Duodenal mucosa (tissue), 2 donors: ENCODE results near the gene UGT1A5.
"Not testable (repeated sequence)": the region's sequence is repeated elsewhere in the genome, so short reads cannot be mapped to it uniquely, and the experiment has no call there.

Source experiments
- H3K27ac ChIP-seq: one replicate; pipeline ENCODE4 v1.7.0; 2013; ENCODE audit warnings: low read depth, low read length
- H3K27me3 ChIP-seq, 2 donors: one replicate each; pipeline ENCODE4 v1.7.0; 2013; ENCODE audit warnings: low read length in 2 of 2, control low read depth in 1 of 2; ENCODE audit not compliant: insufficient read depth in 2 of 2, control insufficient read depth in 1 of 2
- H3K36me3 ChIP-seq, 2 donors: one replicate each; pipeline ENCODE4 v1.7.0; 2013; ENCODE audit warnings: low read length in 2 of 2, control low read depth in 1 of 2; ENCODE audit not compliant: insufficient read depth in 2 of 2, control insufficient read depth in 1 of 2
- H3K4me1 ChIP-seq, 2 donors: one replicate each; pipeline ENCODE4 v1.7.0; 2013; ENCODE audit warnings: low read length in 2 of 2, control low read depth in 1 of 2; ENCODE audit not compliant: insufficient read depth in 2 of 2, control insufficient read depth in 1 of 2
- H3K4me3 ChIP-seq, 2 donors: one replicate each; pipeline ENCODE4 v1.7.0; 2013; ENCODE audit warnings: low read length in 2 of 2, low read depth in 1 of 2
- H3K9ac ChIP-seq, 2 donors: one replicate each; pipeline ENCODE4 v1.7.0; 2013; ENCODE audit warnings: low read length in 2 of 2, low read depth in 1 of 2
- H3K9me3 ChIP-seq, 2 donors: one replicate each; pipeline ENCODE4 v1.7.0; 2013; ENCODE audit warnings: low read length in 2 of 2, control low read depth in 1 of 2; ENCODE audit not compliant: control insufficient read depth in 1 of 2

Gene UGT1A5

GRCh38 chr2:233693963-233694362 is 18.7 kb upstream of the UGT1A5 start:
- Histone ChIP-seq H3K9ac (no peak overlapping the region), H3K36me3 (no peaks in the 10 kb centered on the region), H3K27me3 (no peaks in the 10 kb centered on the region), H3K9me3 (no peaks in the 10 kb centered on the region), H3K4me3 (no peak overlapping the region), H3K4me1 (peaks cover 34 to 37% of the 10 kb centered on the region in 2 donors), H3K27ac (no peak overlapping the region)

GRCh38 chr2:233698740-233699139 is 14.0 kb upstream of the UGT1A5 start:
- H3K9ac ChIP-seq = no peak overlapping the region

GRCh38 chr2:233699424-233700027 is 13.2 kb upstream of the UGT1A5 start:
- Histone ChIP-seq H3K27me3 (no peaks in the 10 kb centered on the region), H3K27ac (no peak overlapping the region), H3K9me3 (no peaks in the 10 kb centered on the region), H3K4me1 (peaks cover 0 to 5% of the 10 kb centered on the region in 2 donors), H3K4me3 (no peak overlapping the region), H3K9ac (no peak overlapping the region), H3K36me3 (no peaks in the 10 kb centered on the region)

More at GRCh38 chr2:233698740-233699139, 14.0 kb upstream of the UGT1A5 start:
- H3K9me3 ChIP-seq = no peaks in the 10 kb centered on the region
- H3K27ac ChIP-seq = no peak overlapping the region
- H3K4me1 ChIP-seq = peaks cover 4 to 9% of the 10 kb centered on the region in 2 donors
- no peaks in the 10 kb centered on the region for H3K27me3 ChIP-seq
- H3K4me3 ChIP-seq = no peak overlapping the region
- H3K36me3 ChIP-seq = no peaks in the 10 kb centered on the region

GRCh38 chr2:233700028-233700635 is 12.6 kb upstream of the UGT1A5 start:
- Histone ChIP-seq H3K27me3 (no peaks in the 10 kb centered on the region), H3K4me1 (peaks cover 0 to 5% of the 10 kb centered on the region in 2 donors), H3K36me3 (no peaks in the 10 kb centered on the region), H3K27ac (no peak overlapping the region), H3K4me3 (no peak overlapping the region), H3K9ac (no peak overlapping the region), H3K9me3 (no peaks in the 10 kb centered on the region)

- not testable (repeated sequence) for H3K27ac ChIP-seq
Observed at GRCh38 chr2:233700842-233701241, 11.9 kb upstream of the UGT1A5 start.

GRCh38 chr2:233702238-233702637 is 10.5 kb upstream of the UGT1A5 start:
- Histone ChIP-seq H3K4me3 (no peak overlapping the region), H3K9ac (no peak overlapping the region), H3K27me3 (no peaks in the 10 kb centered on the region), H3K36me3 (no peaks in the 10 kb centered on the region), H3K4me1 (peaks cover 5 to 18% of the 10 kb centered on the region in 2 donors), H3K9me3 (no peaks in the 10 kb centered on the region), H3K27ac (no peak overlapping the region)

More at GRCh38 chr2:233700842-233701241, 11.9 kb upstream of the UGT1A5 start:
- not testable (repeated sequence) for H3K9ac ChIP-seq, H3K27me3 ChIP-seq, H3K4me3 ChIP-seq, H3K36me3 ChIP-seq, H3K9me3 ChIP-seq
- H3K4me1 ChIP-seq = peaks cover 0 to 11% of the 10 kb centered on the region in 2 donors

GRCh38 chr2:233705911-233706506 is 6.7 kb upstream of the UGT1A5 start:
- no peak overlapping the region for H3K27ac ChIP-seq
- no peaks in the 10 kb centered on the region for H3K27me3 ChIP-seq
- no peak overlapping the region for H3K4me3 ChIP-seq
- H3K9ac ChIP-seq = no peak overlapping the region
- peaks cover 7 to 13% of the 10 kb centered on the region in 2 donors for H3K4me1 ChIP-seq
- no peaks in the 10 kb centered on the region for H3K9me3 ChIP-seq
- no peaks in the 10 kb centered on the region for H3K36me3 ChIP-seq

- Histone ChIP-seq H3K9me3 (no peaks in the 10 kb centered on the region), H3K36me3 (no peaks in the 10 kb centered on the region), H3K4me1 (peaks cover 14 to 19% of the 10 kb centered on the region in 2 donors), H3K27me3 (no peaks in the 10 kb centered on the region), H3K9ac (no peak overlapping the region), H3K4me3 (no peak overlapping the region), H3K27ac (no peak overlapping the region)
Observed at GRCh38 chr2:233706720-233707119, 6.0 kb upstream of the UGT1A5 start.

GRCh38 chr2:233707940-233708644 is 4.6 kb upstream of the UGT1A5 start:
- Histone ChIP-seq H3K9me3 (no peaks in the 10 kb centered on the region), H3K27me3 (no peaks in the 10 kb centered on the region), H3K36me3 (no peaks in the 10 kb centered on the region), H3K4me3 (no peak overlapping the region), H3K27ac (no peak overlapping the region), H3K9ac (no peak overlapping the region), H3K4me1 (peaks cover 27 to 33% of the 10 kb centered on the region in 2 donors)

- H3K4me1 ChIP-seq = peaks cover 30 to 35% of the 10 kb centered on the region in 2 donors
- no peaks in the 10 kb centered on the region for H3K9me3 ChIP-seq
- H3K27ac ChIP-seq = no peak overlapping the region
- no peak overlapping the region for H3K9ac ChIP-seq
- no peak overlapping the region for H3K4me3 ChIP-seq
- no peaks in the 10 kb centered on the region for H3K36me3 ChIP-seq
- no peaks in the 10 kb centered on the region for H3K27me3 ChIP-seq
Observed at GRCh38 chr2:233708942-233709341, 3.8 kb upstream of the UGT1A5 start.
